Heart left ventricle (tissue), 16 donors: Measurements from ENCODE around the gene PCK1. TPM values are rescaled to one million over a fixed set of nuclear protein-coding genes. Genes with fewer than 3 reads are reported as not detected.

Experiments
- ATAC-seq, 4 donors: fragments of 200-7000 bp; cut with Tn5 transposase; one replicate each; pipeline ENCODE4 v1.9.1; 2020 to 2022; ENCODE audit warnings: moderate library complexity in 4 of 4, mild to moderate bottlenecking in 3 of 4, moderate number of reproducible peaks in 1 of 4
- DNase-seq, 5 donors: peaks; one replicate each; pipeline ENCODE4 v3.0.0-alpha.2; 2020
- H3K27ac ChIP-seq, 12 donors: fragments of 200-600 bp; sonication (generic) in 4 of 12; one replicate each; pipeline versions ENCODE4 v1.5.0 to v1.8.0; 2016 to 2022; ENCODE audit warnings: mild to moderate bottlenecking in 2 of 12
- H3K27me3 ChIP-seq, 9 donors: fragments of 200-600 bp; sonication (generic) in 2 of 9; one replicate each; pipeline versions ENCODE4 v1.5.1 to v1.8.0; 2016 to 2022; ENCODE audit warnings: mild to moderate bottlenecking in 3 of 9
- H3K36me3 ChIP-seq, 9 donors: fragments of 200-600 bp; sonication (generic) in 2 of 9; one replicate each; pipeline versions ENCODE4 v1.5.0 to v1.8.0; 2018 to 2022; ENCODE audit warnings: mild to moderate bottlenecking in 2 of 9
- H3K4me1 ChIP-seq, 12 donors: fragments of 200-600 bp; sonication (generic) in 4 of 12; one replicate each; pipeline versions ENCODE4 v1.5.0 to v1.8.0; 2016 to 2022; ENCODE audit warnings: mild to moderate bottlenecking in 3 of 12
- H3K4me3 ChIP-seq, 12 donors: fragments of 200-600 bp; sonication (generic) in 4 of 12; one replicate each; pipeline versions ENCODE4 v1.5.0 to v1.8.0; 2017 to 2022; ENCODE audit warnings: mild to moderate bottlenecking in 9 of 12, moderate library complexity in 4 of 12
- H3K9me3 ChIP-seq, 12 donors: fragments of 200-600 bp; sonication (generic) in 4 of 12; one replicate each; pipeline versions ENCODE4 v1.5.0 to v1.8.0; 2016 to 2022; ENCODE audit warnings: mild to moderate bottlenecking in 1 of 12
- CTCF ChIP-seq, 12 donors: fragments of 200-600 bp; sonication (generic) in 4 of 12; IDR thresholded peaks; one replicate each; pipeline versions ENCODE4 v1.5.0 to v1.8.0; 2018 to 2022; ENCODE audit warnings: antibody characterized with exemption in 12 of 12, mild to moderate bottlenecking in 5 of 12
- POLR2A ChIP-seq, 2 donors: fragments of 450-650 bp; IDR thresholded peaks; one replicate each; pipeline ENCODE4 v1.6.1; 2017; ENCODE audit warnings: antibody characterized with exemption in 2 of 2, mild to moderate bottlenecking in 2 of 2, moderate library complexity in 2 of 2
- WGBS, 4 donors: extraction: QIAGEN DNeasy Blood & Tissue Kit in 2 of 4; methylation state at CpG; one replicate each; pipeline versions ENCODE4 v1.1.5 to v1.1.7; 2013 to 2018; 5-methylcytosine and 5-hydroxymethylcytosine counted together
- intact Hi-C, 10 donors: fragments of 100-400 bp; cut with DNase I; formaldehyde crosslinking; loops; one replicate each; pipeline versions ENCODE4 v1.11.1 to v1.14.2; 2022
- polyA plus RNA-seq, 2 donors: library from polyadenylated mRNA; stranded (reverse); fragments of 200-250 nt; gene quantifications; one replicate each; pipeline ENCODE4 v1.2.3, GENCODE V29; 2013
- total RNA-seq, 9 donors: library from RNA; depleted of rRNA in 2 of 9; stranded (reverse); fragments of >200 nt in 2 of 9; fragmentation: NEBNext Ultra II Directional in 3 of 9; extraction: Animal tissue kit (Norgen Biotek cat#: 25700) in 3 of 9; gene quantifications; one replicate each; pipeline versions ENCODE4 v1.1.0 to v1.2.4, GENCODE V29; 2016 to 2023
- donor health status: ischemic (EF 13 %, LVEDD 7.1; RV severe dilation, severe dysfunction).
- donor health status: healthy with polysubstance abuse.
- donor health status: DM: no; HTN: yes; CAD: no.
- donor health status: DM: no; HTN: no; CAD: no.
- donor health status: ischemic (EF 25% LVEDD 6.9; RV normal size, moderate dysfunction).
- donor health status: ischemic (EF 25% LVEDD 5.7; RV mildly dilated, moderate dysfunction).
- donor health status: healthy.
- donor health status: DM: yes; HTN: yes; CAD: no.
- donor health status: ischemic (EF 35%, LVEDD 5.7; RV mildly dilated, moderate dysfunction).
- donor health status: nonischemic (EF 11% LVEDD 7.7; RV severe dilation, severe dysfunction).
- donor health status: DM: yes; HTN: yes; CAD: no.
- donor health status: PGD.
- donor health status: ischemic (EF 29% LVEDD 5.4; RV normal size, mild dysfunction).
- donor health status: nonischemic (EF 23%, LVEDD 6.1; RV moderate dilation, normal function).

PCK1 gene
- total and polyA plus RNA-seq, 11 donors = 0.13 to 22.0 (median 0.40) TPM; not detected in 2

- WGBS, 4 donors = 83 to 90% (median 86%) methylated on average over 8 of the region's 8 CpGs
- Histone ChIP-seq H3K4me1 (no peaks in the 10 kb centered on the region), H3K27ac (no peak overlapping the region), H3K4me3 (no peak overlapping the region), H3K9me3 (no peaks in the 10 kb centered on the region), H3K36me3 (peaks cover 0 to 4% (median 0%) of the 10 kb centered on the region in 9 donors), H3K27me3 (peaks cover 0 to 26% (median 4%) of the 10 kb centered on the region in 9 donors)
- no peak for DNase-seq
- intact Hi-C loops = no loop called here
- TF ChIP-seq CTCF (IDR thresholded peaks at IDR 0.05) (no peak), POLR2A (IDR thresholded peaks at IDR 0.05) (no peak)
- ATAC-seq = no peak
Measured at GRCh38 chr20:57609842-57610167, 48.9 kb downstream of the PCK1 start.

GRCh38 chr20:57610261-57610952 lies 49.5 kb downstream of the PCK1 start:
- no peak overlapping the region for H3K4me3 ChIP-seq
- no peaks in the 10 kb centered on the region for H3K9me3 ChIP-seq
- no peaks in the 10 kb centered on the region for H3K4me1 ChIP-seq
- 61 to 70% (median 67%) methylated on average over 16 to 18 of the region's 18 CpGs for WGBS, 4 donors
- H3K27me3 ChIP-seq = peaks cover 0 to 32% (median 4%) of the 10 kb centered on the region in 9 donors
- ATAC-seq (no peak), DNase-seq (peak in 1 of 5 donors; percentile 8)
- H3K27ac ChIP-seq = no peak overlapping the region
- intact Hi-C loops = no loop called here
- H3K36me3 ChIP-seq = peaks cover 0 to 6% (median 0%) of the 10 kb centered on the region in 9 donors
- TF ChIP-seq CTCF (IDR thresholded peaks at IDR 0.05) (no peak), POLR2A (IDR thresholded peaks at IDR 0.05) (no peak)

GRCh38 chr20:57611586-57612311 lies 50.8 kb downstream of the PCK1 start:
- Histone ChIP-seq H3K4me3 (no peak overlapping the region), H3K9me3 (no peaks in the 10 kb centered on the region), H3K27me3 (peaks cover 0 to 38% (median 4%) of the 10 kb centered on the region in 9 donors), H3K27ac (no peak overlapping the region), H3K36me3 (peaks cover 0 to 6% (median 0%) of the 10 kb centered on the region in 9 donors), H3K4me1 (no peaks in the 10 kb centered on the region)
- no peak for TF ChIP-seq CTCF (IDR thresholded peaks at IDR 0.05)
- TF ChIP-seq POLR2A (IDR thresholded peaks at IDR 0.05) = no peak
- intact Hi-C loops = no loop called here
- 75 to 84% (median 79%) methylated on average over 14 to 18 of the region's 18 CpGs for WGBS, 4 donors
- peak in 1 of 4 donors; percentile 24 for ATAC-seq
- DNase-seq = peak in 2 of 5 donors; percentile 15 to 30

GRCh38 chr20:57612436-57612835 lies 51.5 kb downstream of the PCK1 start:
- Histone ChIP-seq H3K27ac (no peak overlapping the region), H3K4me3 (no peak overlapping the region), H3K9me3 (no peaks in the 10 kb centered on the region), H3K4me1 (no peaks in the 10 kb centered on the region), H3K36me3 (peaks cover 0 to 6% (median 0%) of the 10 kb centered on the region in 9 donors), H3K27me3 (peaks cover 0 to 38% (median 4%) of the 10 kb centered on the region in 9 donors)
- TF ChIP-seq POLR2A (IDR thresholded peaks at IDR 0.05) (no peak), CTCF (IDR thresholded peaks at IDR 0.05) (no peak)
- WGBS, 4 donors = 88 to 91% (median 90%) methylated on average over 7 of the region's 7 CpGs
- intact Hi-C loops = no loop called here
- ATAC-seq (no peak), DNase-seq (peak in 1 of 5 donors; percentile 7)
